Astrocyte of the spinal cord (primary cell): Measurements from ENCODE around the gene ENOSF1.
A peak's percentile ranks its signal among the peaks of the same experiment; 100 is the strongest.

ENCODE experiments used
- DNase-seq: peaks from one replicate; pipeline ENCODE4 v3.0.0; 2011; ENCODE audit warnings: low read depth, low spot score
- H3K4me3 ChIP-seq: 2 replicates; pipeline ENCODE4 v1.5.1; 2011; ENCODE audit warnings: low read depth, mild to moderate bottlenecking, low read length, moderate library complexity
- in situ Hi-C: cut with HindIII; loops from 2 replicates; pipeline ENCODE4 v1.10.0; 2017; ENCODE audit warnings: low sequenced_read_pairs
- TF ChIP-seq, protein P1 (sequence below): IDR thresholded peaks from 2 replicates; pipeline ENCODE4 v1.5.1; 2012; ENCODE audit warnings: low read depth, mild to moderate bottlenecking, low read length, inconsistent platforms

The ENOSF1 gene

DNA sequence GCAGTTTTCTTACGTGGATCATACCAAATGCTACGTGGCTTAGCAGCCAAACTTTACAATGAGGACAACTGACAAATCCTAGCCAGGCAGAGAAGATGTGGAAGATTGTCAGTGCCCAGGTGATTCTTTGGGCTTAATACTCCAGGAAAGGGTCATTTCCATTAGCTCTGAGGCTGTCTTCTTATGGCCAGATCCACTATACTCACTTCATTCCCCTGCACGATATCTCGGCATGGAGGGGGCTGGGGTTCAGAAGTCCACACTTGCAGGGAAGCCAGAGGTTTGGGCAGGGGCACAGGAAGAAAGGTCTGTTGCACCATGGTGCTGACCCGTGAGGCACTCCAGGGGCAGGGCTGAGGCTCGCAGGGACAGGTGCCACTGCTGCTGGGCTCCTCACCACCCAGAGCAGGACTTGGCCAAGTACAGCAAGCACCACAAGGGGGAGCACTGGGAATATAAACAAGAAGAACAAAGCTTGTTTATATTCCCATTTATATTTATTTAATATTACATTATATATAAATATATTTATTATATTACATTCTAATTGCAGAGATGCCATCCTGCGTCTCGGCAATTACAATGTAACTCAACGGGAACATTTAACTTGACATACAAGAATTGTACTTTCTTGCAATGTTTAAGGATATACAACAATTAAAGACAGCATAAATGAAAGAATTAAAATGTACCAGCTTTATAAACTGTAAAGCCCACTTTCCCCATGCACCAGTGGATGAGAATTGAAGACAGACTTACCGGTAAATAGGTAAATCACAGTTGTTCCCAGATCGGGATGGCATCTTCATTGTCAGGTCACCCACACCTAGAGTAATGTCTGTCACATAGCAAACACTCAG is 88.4 kb downstream of the ENOSF1 start:
- TF ChIP-seq, protein P1, sequence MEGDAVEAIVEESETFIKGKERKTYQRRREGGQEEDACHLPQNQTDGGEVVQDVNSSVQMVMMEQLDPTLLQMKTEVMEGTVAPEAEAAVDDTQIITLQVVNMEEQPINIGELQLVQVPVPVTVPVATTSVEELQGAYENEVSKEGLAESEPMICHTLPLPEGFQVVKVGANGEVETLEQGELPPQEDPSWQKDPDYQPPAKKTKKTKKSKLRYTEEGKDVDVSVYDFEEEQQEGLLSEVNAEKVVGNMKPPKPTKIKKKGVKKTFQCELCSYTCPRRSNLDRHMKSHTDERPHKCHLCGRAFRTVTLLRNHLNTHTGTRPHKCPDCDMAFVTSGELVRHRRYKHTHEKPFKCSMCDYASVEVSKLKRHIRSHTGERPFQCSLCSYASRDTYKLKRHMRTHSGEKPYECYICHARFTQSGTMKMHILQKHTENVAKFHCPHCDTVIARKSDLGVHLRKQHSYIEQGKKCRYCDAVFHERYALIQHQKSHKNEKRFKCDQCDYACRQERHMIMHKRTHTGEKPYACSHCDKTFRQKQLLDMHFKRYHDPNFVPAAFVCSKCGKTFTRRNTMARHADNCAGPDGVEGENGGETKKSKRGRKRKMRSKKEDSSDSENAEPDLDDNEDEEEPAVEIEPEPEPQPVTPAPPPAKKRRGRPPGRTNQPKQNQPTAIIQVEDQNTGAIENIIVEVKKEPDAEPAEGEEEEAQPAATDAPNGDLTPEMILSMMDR = peak; percentile 75
- H3K4me3 ChIP-seq = no peak overlapping the region
- in situ Hi-C loops = no loop called here
- peak; percentile 72 for DNase-seq

DNA sequence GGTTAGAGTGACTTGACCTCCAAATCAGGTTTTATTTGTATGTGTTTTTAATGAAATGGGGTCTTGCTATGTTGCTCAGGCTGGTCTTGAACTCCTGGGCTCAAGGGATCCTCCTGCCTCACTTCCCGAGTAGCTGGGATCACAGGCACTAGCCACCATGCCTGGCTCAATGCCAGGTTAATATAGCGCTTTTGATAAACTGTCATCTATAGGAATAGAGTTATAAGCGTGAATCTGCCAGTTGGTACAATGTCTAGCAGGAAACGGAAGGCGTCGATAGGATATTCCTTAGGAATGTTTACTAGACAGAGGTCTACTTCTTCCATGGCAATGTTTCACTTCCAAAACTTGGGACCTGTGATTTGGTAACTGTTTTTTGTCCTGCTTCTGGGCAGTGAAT is 90.1 kb downstream of the ENOSF1 start:
- no peak for DNase-seq
- no peak overlapping the region for H3K4me3 ChIP-seq
- in situ Hi-C loops = no loop called here
- TF ChIP-seq, protein P1 = no peak

DNA sequence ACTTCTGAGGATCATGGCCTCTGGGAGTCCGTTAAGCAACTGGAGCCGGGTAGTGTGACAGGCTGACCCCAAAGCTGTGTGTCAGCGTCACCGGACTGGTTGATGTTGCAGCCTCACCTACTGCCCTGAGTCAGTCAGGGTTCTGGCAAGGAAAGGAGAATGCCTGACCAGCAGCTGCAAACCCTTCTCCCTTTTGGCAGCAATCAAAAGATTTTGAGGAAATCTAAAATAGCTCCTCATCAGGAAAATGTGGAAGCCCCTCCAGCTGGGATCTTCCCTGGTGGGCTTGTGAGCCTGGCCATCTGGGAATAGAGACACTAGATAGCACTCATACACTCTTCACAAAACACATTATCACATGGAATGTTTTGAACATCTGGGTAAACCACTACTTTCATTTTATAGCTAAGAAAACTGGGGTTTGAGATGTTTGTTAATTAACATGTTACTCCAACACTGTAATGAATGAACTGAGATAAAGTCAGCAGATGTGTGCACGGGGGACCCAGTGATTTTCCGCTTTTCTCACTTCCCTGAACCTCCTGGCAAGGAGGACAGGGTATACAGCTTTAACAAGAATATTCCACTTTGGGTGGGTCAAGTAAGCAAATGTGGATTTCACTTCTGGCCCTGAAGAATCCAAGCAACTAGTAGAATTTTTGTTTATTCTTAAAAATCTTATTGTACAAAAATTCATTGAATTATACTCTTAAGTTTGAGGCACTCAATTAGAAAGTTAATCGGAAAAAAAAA is 91.0 kb downstream of the ENOSF1 start:
- TF ChIP-seq, protein P1 = no peak
- no peak for DNase-seq
- in situ Hi-C loops = no loop called here
- no peak overlapping the region for H3K4me3 ChIP-seq
